ENCODE measurements around the gene CANX. TPM values are rescaled to one million over a fixed set of nuclear protein-coding genes. Genes with fewer than 3 reads are reported as not detected.

CANX gene
- total RNA-seq, 1 experiment from 2014 or later: 766 TPM

DNA sequence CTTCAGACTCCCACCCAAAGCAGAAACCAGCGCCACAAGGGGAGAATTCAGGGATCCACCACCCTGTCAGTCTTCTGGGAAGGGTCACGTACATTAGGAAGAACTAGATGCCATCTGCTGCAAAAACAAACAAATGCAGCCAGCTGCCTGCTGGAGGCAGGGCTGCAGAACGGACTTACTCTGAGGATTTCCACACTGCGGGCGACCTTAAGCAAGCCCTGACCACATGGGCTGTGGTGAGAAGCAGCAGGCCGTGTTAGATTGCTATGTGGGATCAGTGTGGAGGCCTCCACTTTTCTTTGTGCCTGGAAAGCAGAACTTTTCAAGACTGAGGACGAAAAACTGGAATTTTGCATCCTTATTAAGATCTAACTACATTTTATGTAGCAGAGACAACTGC lies 81.6 kb downstream of the CANX start:
- POLR2A ChIA-PET: no interaction called here
- TF ChIP-seq EGR1 (IDR thresholded peaks at IDR 0.05; ENCODE audit: low read depth) (no peak), CBX3 (IDR thresholded peaks at IDR 0.05; ENCODE audit: low read depth) (no peak), TCF7L2 (IDR thresholded peaks at IDR 0.05; ENCODE audit: borderline replicate concordance, extremely low read depth, insufficient read depth, insufficient read length) (no peak), ELF1 (IDR thresholded peaks at IDR 0.05; ENCODE audit: borderline replicate concordance, low read depth) (no peak), EZH2 (IDR thresholded peaks at IDR 0.05) (no peak), POLR2A (IDR thresholded peaks at IDR 0.05; ENCODE audit: borderline replicate concordance, extremely low read depth, insufficient read depth, insufficient read length) (no peak), EZH2phosphoT487 (IDR thresholded peaks at IDR 0.05; ENCODE audit: borderline replicate concordance) (no peak), SRF (IDR thresholded peaks at IDR 0.05; ENCODE audit: low read depth) (no peak), ZNF274 (IDR thresholded peaks at IDR 0.05; ENCODE audit: low read depth, low read length) (no peak), FOSL1 (IDR thresholded peaks at IDR 0.05; ENCODE audit: low read depth) (no peak), JUND (IDR thresholded peaks at IDR 0.05) (no peak), POLR2AphosphoS5 (IDR thresholded peaks at IDR 0.05; ENCODE audit: low read depth, low read length) (no peak), SP1 (IDR thresholded peaks at IDR 0.05; ENCODE audit: low read depth) (no peak)
- TF ChIP-seq, protein P1, sequence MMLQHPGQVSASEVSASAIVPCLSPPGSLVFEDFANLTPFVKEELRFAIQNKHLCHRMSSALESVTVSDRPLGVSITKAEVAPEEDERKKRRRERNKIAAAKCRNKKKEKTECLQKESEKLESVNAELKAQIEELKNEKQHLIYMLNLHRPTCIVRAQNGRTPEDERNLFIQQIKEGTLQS (IDR thresholded peaks at IDR 0.05): no peak
- TF ChIP-seq, protein P2, sequence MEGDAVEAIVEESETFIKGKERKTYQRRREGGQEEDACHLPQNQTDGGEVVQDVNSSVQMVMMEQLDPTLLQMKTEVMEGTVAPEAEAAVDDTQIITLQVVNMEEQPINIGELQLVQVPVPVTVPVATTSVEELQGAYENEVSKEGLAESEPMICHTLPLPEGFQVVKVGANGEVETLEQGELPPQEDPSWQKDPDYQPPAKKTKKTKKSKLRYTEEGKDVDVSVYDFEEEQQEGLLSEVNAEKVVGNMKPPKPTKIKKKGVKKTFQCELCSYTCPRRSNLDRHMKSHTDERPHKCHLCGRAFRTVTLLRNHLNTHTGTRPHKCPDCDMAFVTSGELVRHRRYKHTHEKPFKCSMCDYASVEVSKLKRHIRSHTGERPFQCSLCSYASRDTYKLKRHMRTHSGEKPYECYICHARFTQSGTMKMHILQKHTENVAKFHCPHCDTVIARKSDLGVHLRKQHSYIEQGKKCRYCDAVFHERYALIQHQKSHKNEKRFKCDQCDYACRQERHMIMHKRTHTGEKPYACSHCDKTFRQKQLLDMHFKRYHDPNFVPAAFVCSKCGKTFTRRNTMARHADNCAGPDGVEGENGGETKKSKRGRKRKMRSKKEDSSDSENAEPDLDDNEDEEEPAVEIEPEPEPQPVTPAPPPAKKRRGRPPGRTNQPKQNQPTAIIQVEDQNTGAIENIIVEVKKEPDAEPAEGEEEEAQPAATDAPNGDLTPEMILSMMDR (IDR thresholded peaks at IDR 0.05 in 2 of 3, conservative IDR thresholded peaks at IDR 0.05 in 1 of 3; ENCODE audit: borderline replicate concordance in 1 of 3, insufficient read depth in 1 of 3, low read depth in 2 of 3, low read length in 2 of 3): no peak
- TF ChIP-seq, protein P3, sequence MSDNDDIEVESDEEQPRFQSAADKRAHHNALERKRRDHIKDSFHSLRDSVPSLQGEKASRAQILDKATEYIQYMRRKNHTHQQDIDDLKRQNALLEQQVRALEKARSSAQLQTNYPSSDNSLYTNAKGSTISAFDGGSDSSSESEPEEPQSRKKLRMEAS (IDR thresholded peaks at IDR 0.05): no peak
- TF ChIP-seq, protein P4, sequence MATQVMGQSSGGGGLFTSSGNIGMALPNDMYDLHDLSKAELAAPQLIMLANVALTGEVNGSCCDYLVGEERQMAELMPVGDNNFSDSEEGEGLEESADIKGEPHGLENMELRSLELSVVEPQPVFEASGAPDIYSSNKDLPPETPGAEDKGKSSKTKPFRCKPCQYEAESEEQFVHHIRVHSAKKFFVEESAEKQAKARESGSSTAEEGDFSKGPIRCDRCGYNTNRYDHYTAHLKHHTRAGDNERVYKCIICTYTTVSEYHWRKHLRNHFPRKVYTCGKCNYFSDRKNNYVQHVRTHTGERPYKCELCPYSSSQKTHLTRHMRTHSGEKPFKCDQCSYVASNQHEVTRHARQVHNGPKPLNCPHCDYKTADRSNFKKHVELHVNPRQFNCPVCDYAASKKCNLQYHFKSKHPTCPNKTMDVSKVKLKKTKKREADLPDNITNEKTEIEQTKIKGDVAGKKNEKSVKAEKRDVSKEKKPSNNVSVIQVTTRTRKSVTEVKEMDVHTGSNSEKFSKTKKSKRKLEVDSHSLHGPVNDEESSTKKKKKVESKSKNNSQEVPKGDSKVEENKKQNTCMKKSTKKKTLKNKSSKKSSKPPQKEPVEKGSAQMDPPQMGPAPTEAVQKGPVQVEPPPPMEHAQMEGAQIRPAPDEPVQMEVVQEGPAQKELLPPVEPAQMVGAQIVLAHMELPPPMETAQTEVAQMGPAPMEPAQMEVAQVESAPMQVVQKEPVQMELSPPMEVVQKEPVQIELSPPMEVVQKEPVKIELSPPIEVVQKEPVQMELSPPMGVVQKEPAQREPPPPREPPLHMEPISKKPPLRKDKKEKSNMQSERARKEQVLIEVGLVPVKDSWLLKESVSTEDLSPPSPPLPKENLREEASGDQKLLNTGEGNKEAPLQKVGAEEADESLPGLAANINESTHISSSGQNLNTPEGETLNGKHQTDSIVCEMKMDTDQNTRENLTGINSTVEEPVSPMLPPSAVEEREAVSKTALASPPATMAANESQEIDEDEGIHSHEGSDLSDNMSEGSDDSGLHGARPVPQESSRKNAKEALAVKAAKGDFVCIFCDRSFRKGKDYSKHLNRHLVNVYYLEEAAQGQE (IDR thresholded peaks at IDR 0.05; ENCODE audit: low read depth): no peak
- RAD21 ChIA-PET (ENCODE audit: low non-redundant PET in 1 of 2, low total read pairs in 2 of 2, uncharacterized antibody in 2 of 2, unreplicated experiment in 2 of 2): no interaction called here
- ATAC-seq: no peak
- Histone ChIP-seq H3K9ac (ENCODE audit: low read length) (no peak overlapping the region), H3K4me1 (ENCODE audit: control insufficient read depth in 1 of 2, insufficient read depth in 2 of 2, low read length in 2 of 2) (no peaks in the 10 kb centered on the region), H3K36me3 (ENCODE audit: control insufficient read depth in 1 of 2, insufficient read depth in 2 of 2, low read length in 2 of 2) (peaks cover 0 to 3% of the 10 kb centered on the region in 2 experiments; a peak in 1 of 4 replicates), H3K79me2 (ENCODE audit: insufficient read depth, low read length) (no peaks in the 10 kb centered on the region), H3K4me3 (replicated peaks in 1 of 2; ENCODE audit: low read depth in 1 of 2, low read length in 2 of 2) (no peak overlapping the region), H3K27ac (ENCODE audit: low read depth, low read length) (no peak overlapping the region), H3K4me2 (ENCODE audit: low read length) (no peak overlapping the region), H2AFZ (ENCODE audit: low read depth, low read length, poor library complexity, severe bottlenecking) (no peak overlapping the region), H3K9me3 (ENCODE audit: control insufficient read depth in 1 of 2, insufficient read depth in 1 of 2, low read depth in 1 of 2, low read length in 2 of 2) (no peaks in the 10 kb centered on the region), H3K9me2 (ENCODE audit: insufficient read depth) (no peaks in the 10 kb centered on the region), H3K27me3 (ENCODE audit: insufficient read depth, low read length) (no peaks in the 10 kb centered on the region), H4K20me1 (ENCODE audit: insufficient read depth) (no peaks in the 10 kb centered on the region; the same call in 1 of the 2 replicates)
- intact Hi-C loops (cut with micrococcal nuclease): no loop called here
- no peak for DNase-seq (ENCODE audit: low read depth, low spot score)
- CTCF ChIA-PET: interaction anchor here (1.9 kb wide), 1 partner anchor 17 kb away, joined by 6 read pairs; no protein-coding TSS in a partner anchor
- BruUV-seq (replicated peaks): no TSS peak

All from HCT116 (cell line).